AG04450 (cell line): ENCODE measurements around the gene ZBTB20. TPM values are rescaled to one million over a fixed set of nuclear protein-coding genes. Genes with fewer than 3 reads are reported as not detected.

Experiments
- CTCF ChIA-PET: fragments of 300-600, 350-600 bp; formaldehyde crosslinking; extraction: SDS; loops from one replicate; lab custom pipeline; 2022; ENCODE audit warnings: antibody characterized with exemption, inconsistent platforms; lab: Charles Lee
- POLR2A ChIA-PET: fragments of 350-600 bp; formaldehyde crosslinking; extraction: SDS; loops from one replicate; lab custom pipeline; 2021; ENCODE audit warnings: antibody characterized with exemption, inconsistent platforms; lab: Yijun Ruan, JAX
- DNase-seq: peaks from one replicate; pipeline ENCODE4 v3.0.0-alpha.2; 2011; ENCODE audit warnings: low read depth, low spot score
- H3K27ac ChIP-seq: one replicate; pipeline ENCODE4 v1.5.1; 2012; ENCODE audit warnings: low read depth, low read length, control low read depth
- H3K27me3 ChIP-seq: one replicate; pipeline ENCODE4 v1.6.0; 2012; ENCODE audit warnings: low read length; ENCODE audit not compliant: control insufficient read depth, insufficient read depth
- H3K4me3 ChIP-seq: 2 replicates; pipeline ENCODE4 v1.5.1; 2011; ENCODE audit warnings: mild to moderate bottlenecking, low read depth, low read length, control low read depth
- H3K9me3 ChIP-seq: 2 replicates; pipeline ENCODE4 v1.5.1; 2012; ENCODE audit warnings: low read length; ENCODE audit not compliant: control insufficient read depth, insufficient read depth
- CTCF ChIP-seq: IDR thresholded peaks from 2 replicates; pipeline ENCODE4 v1.5.1; 2011; ENCODE audit warnings: low read depth, low read length, control low read depth, inconsistent platforms
- polyA plus RNA-seq: library from polyadenylated mRNA; depleted of rRNA; stranded (reverse); fragments of >200 nt; gene quantifications from 2 replicates; pipeline ENCODE4 v1.2.3, GENCODE V29; 2011

ZBTB20 gene
- polyA plus RNA-seq, 1 experiment: 3.0 TPM

- no peak for DNase-seq
- POLR2A ChIA-PET: no interaction called here
- no peak for TF ChIP-seq CTCF
- CTCF ChIA-PET: no interaction called here
- Histone ChIP-seq H3K4me3 (no peak overlapping the region), H3K9me3 (no peaks in the 10 kb centered on the region), H3K27ac (no peak overlapping the region), H3K27me3 (no peaks in the 10 kb centered on the region)
Measured at GRCh38 chr3:114572364-114573062, 574.6 kb downstream of the ZBTB20 start.

GRCh38 chr3:114571363-114571762 lies 575.7 kb downstream of the ZBTB20 start:
- POLR2A ChIA-PET: no interaction called here
- TF ChIP-seq CTCF: no peak
- Histone ChIP-seq H3K9me3 (no peaks in the 10 kb centered on the region), H3K4me3 (no peak overlapping the region), H3K27me3 (no peaks in the 10 kb centered on the region), H3K27ac (no peak overlapping the region)
- no peak for DNase-seq
- CTCF ChIA-PET: interaction anchor here (0.5 kb wide), 1 partner anchor 225 kb away, joined by 3 read pairs; no protein-coding TSS in a partner anchor

- POLR2A ChIA-PET: no interaction called here
- H3K9me3 ChIP-seq: no peaks in the 10 kb centered on the region
- H3K27me3 ChIP-seq: no peaks in the 10 kb centered on the region
- TF ChIP-seq CTCF: no peak
- H3K4me3 ChIP-seq: no peak overlapping the region
- no peak overlapping the region for H3K27ac ChIP-seq
- no peak for DNase-seq
- CTCF ChIA-PET: no interaction called here
Measured at GRCh38 chr3:114569186-114569585, 577.9 kb downstream of the ZBTB20 start.

- no peaks in the 10 kb centered on the region for H3K9me3 ChIP-seq
- ChIA-PET POLR2A (no interaction called here), CTCF (interaction anchor here (0.7 kb wide), 1 partner anchor 184 kb away, joined by 4 read pairs; no protein-coding TSS in a partner anchor)
- no peaks in the 10 kb centered on the region for H3K27me3 ChIP-seq
- no peak for TF ChIP-seq CTCF
- H3K27ac ChIP-seq: no peak overlapping the region
- no peak for DNase-seq
- no peak overlapping the region for H3K4me3 ChIP-seq
Measured at GRCh38 chr3:114567771-114568170, 579.3 kb downstream of the ZBTB20 start.

GRCh38 chr3:114566767-114567166 lies 580.3 kb downstream of the ZBTB20 start:
- POLR2A ChIA-PET: no interaction called here
- Histone ChIP-seq H3K9me3 (no peaks in the 10 kb centered on the region), H3K27me3 (no peaks in the 10 kb centered on the region), H3K27ac (no peak overlapping the region), H3K4me3 (no peak overlapping the region)
- no peak for TF ChIP-seq CTCF
- DNase-seq: no peak
- CTCF ChIA-PET: no interaction called here
